Left renal pelvis (tissue), 4 donors: ENCODE data around the gene STUB1. TPM values are rescaled to one million over a fixed set of nuclear protein-coding genes. Genes with fewer than 3 reads are reported as not detected.

Experiments used
- DNase-seq, 4 donors: peaks; one replicate each; pipeline ENCODE4 v3.0.0-alpha.2; 2013; ENCODE audit warnings: low read depth in 4 of 4, low spot score in 3 of 4
- polyA plus RNA-seq, 4 donors: library from polyadenylated mRNA; unstranded; fragments of 120-200 nt; gene quantifications; one replicate each; pipeline ENCODE4 v1.2.1, GENCODE V29; 2013; ENCODE audit not compliant: insufficient read length in 4 of 4

The STUB1 gene
- polyA plus RNA-seq, 4 donors, result 84.9 to 143 (median 105) TPM

- no peak for DNase-seq
Observed at GRCh38 chr16:692356-693108, 12.3 kb downstream of the STUB1 start.

- DNase-seq, result no peak
Observed at GRCh38 chr16:693364-693763, 13.2 kb downstream of the STUB1 start.

GRCh38 chr16:693766-694165 lies 13.6 kb downstream of the STUB1 start:
- DNase-seq, result no peak

GRCh38 chr16:694187-694862 lies 14.1 kb downstream of the STUB1 start:
- DNase-seq, result no peak

- DNase-seq, result no peak
Observed at GRCh38 chr16:694863-695354, 14.7 kb downstream of the STUB1 start.

- no peak for DNase-seq
Observed at GRCh38 chr16:695355-696089, 15.3 kb downstream of the STUB1 start.

GRCh38 chr16:698911-699671 lies 18.9 kb downstream of the STUB1 start:
- DNase-seq, result no peak

GRCh38 chr16:700684-701584 lies 20.7 kb downstream of the STUB1 start:
- no peak for DNase-seq

GRCh38 chr16:702341-702740 lies 22.1 kb downstream of the STUB1 start:
- DNase-seq, result no peak

- no peak for DNase-seq
Observed at GRCh38 chr16:703406-703805, 23.2 kb downstream of the STUB1 start.

- DNase-seq, result no peak
Observed at GRCh38 chr16:704047-704446, 23.8 kb downstream of the STUB1 start.

GRCh38 chr16:704552-705380 lies 24.6 kb downstream of the STUB1 start:
- DNase-seq, result no peak

GRCh38 chr16:705431-706188 lies 25.4 kb downstream of the STUB1 start, which contains the start of gene FBXL16:
TSS of gene FBXL16 (minus strand) at chr16:705801. CDS start at chr16:697405, 8,396 bp downstream.
- no peak for DNase-seq

- DNase-seq, result no peak
Observed at GRCh38 chr16:706189-707061, 26.2 kb downstream of the STUB1 start.

- DNase-seq, result no peak
Observed at GRCh38 chr16:707062-707538, 26.9 kb downstream of the STUB1 start.

GRCh38 chr16:708019-708418 lies 27.8 kb downstream of the STUB1 start:
- DNase-seq, result no peak

GRCh38 chr16:708959-709358 lies 28.7 kb downstream of the STUB1 start:
- DNase-seq, result no peak
